HG03135 (cell line): ENCODE measurements around the gene TUBA1A.
A peak's percentile ranks its signal among the peaks of the same experiment; 100 is the strongest.
"Not testable (repeated sequence)": the region's sequence is repeated elsewhere in the genome, so short reads cannot be mapped to it uniquely, and the experiment has no call there.

Experiments used
- ATAC-seq: cut with Tn5 transposase; IDR thresholded peaks from one replicate; pipeline ENCODE4 v1.9.1; 2021; ENCODE audit warnings: mild to moderate bottlenecking, moderate library complexity; ENCODE audit not compliant: unreplicated experiment

The TUBA1A gene

GRCh38 chr12:49188916-49189367, at the start of gene TUBA1A:
TSS of gene TUBA1A (minus strand) at chr12:49189080. CDS start at chr12:49188979, 101 bp downstream.
- peak; percentile 89 for ATAC-seq

GRCh38 chr12:49236423-49236822, 47.5 kb upstream of the TUBA1A start:
- ATAC-seq = no peak

GRCh38 chr12:49233842-49234526, 45.1 kb upstream of the TUBA1A start:
- ATAC-seq = no peak

- ATAC-seq = no peak
These were observed 44.3 kb upstream of the TUBA1A start for GRCh38 chr12:49232940-49233841.

- ATAC-seq = no peak
These were observed 43.2 kb upstream of the TUBA1A start for GRCh38 chr12:49231878-49232655.

- no peak for ATAC-seq
These were observed 41.9 kb upstream of the TUBA1A start for GRCh38 chr12:49230805-49231194.

- no peak for ATAC-seq
These were observed 41.4 kb upstream of the TUBA1A start for GRCh38 chr12:49230176-49230804.

GRCh38 chr12:49228653-49229052, 39.8 kb upstream of the TUBA1A start:
- ATAC-seq = no peak

- ATAC-seq = no peak
These were observed 38.8 kb upstream of the TUBA1A start for GRCh38 chr12:49227713-49228112.

- ATAC-seq = no peak
These were observed 36.8 kb upstream of the TUBA1A start for GRCh38 chr12:49225576-49226166.

GRCh38 chr12:49223590-49224369, 34.9 kb upstream of the TUBA1A start:
- ATAC-seq = no peak

- ATAC-seq = no peak
These were observed 34.2 kb upstream of the TUBA1A start for GRCh38 chr12:49223122-49223521.

- no peak for ATAC-seq
These were observed 32.1 kb upstream of the TUBA1A start for GRCh38 chr12:49220972-49221371.

GRCh38 chr12:49219417-49220026, 30.6 kb upstream of the TUBA1A start:
- no peak for ATAC-seq

- no peak for ATAC-seq
These were observed 23.7 kb upstream of the TUBA1A start for GRCh38 chr12:49212572-49212971.

GRCh38 chr12:49210703-49211102, 21.8 kb upstream of the TUBA1A start:
- not testable (repeated sequence) for ATAC-seq

- no peak for ATAC-seq
These were observed 19.8 kb upstream of the TUBA1A start for GRCh38 chr12:49208676-49209075.

- no peak for ATAC-seq
These were observed 19.3 kb upstream of the TUBA1A start for GRCh38 chr12:49208146-49208545.

GRCh38 chr12:49206389-49206788, 17.5 kb upstream of the TUBA1A start:
- ATAC-seq = no peak
